ENCODE results near the gene MTNR1A.

- no peak for TF ChIP-seq CTCF (IDR thresholded peaks at IDR 0.05)
- TF ChIP-seq POLR2A (IDR thresholded peaks at IDR 0.05): no peak
Observed at GRCh38 chr4:186596346-186596745, 41.0 kb upstream of the MTNR1A start.
